Hepatocyte (in vitro differentiated cells): ENCODE measurements around the gene DIPK1B.
A peak's percentile ranks its signal among the peaks of the same experiment; 100 is the strongest.

ENCODE experiments used
- CTCF ChIP-seq: fragments of 200-600 bp; sonication (generic); IDR thresholded peaks from 2 replicates; pipeline ENCODE4 v1.5.1; 2016; ENCODE audit warnings: antibody characterized with exemption, mild to moderate bottlenecking; ENCODE audit not compliant: poor library complexity
- EZH2 ChIP-seq: fragments of 200-600 bp; sonication (generic); IDR thresholded peaks from 2 replicates; pipeline ENCODE4 v1.6.1; 2016; ENCODE audit warnings: antibody characterized with exemption, mild to moderate bottlenecking, borderline replicate concordance

DNA sequence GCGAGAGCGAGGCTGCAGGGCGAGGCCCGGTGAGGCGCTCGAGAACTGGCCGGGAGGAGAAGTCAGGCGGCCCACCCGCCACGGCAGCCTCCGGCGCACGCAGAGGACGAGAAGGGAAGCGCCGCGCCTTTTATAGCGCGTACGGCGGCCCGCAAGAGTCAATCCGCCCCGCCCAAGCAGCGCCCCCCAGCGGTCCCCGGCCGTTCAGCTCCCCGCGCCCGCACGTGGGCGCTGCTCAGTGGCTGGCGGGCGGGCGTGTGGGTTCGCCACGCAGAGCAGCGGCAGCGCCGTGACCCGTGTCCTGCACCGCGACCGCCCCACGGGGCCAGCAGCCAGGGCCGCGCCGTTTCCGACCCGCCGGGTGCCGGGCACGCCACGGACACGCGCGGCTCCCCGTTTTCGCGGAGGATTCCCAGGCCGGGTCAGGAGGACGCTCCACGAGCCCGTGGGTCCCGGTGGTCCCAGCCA lies 15.7 kb downstream of the DIPK1B start:
- peak; percentile 94 for TF ChIP-seq CTCF
- no peak for TF ChIP-seq EZH2
